ENCODE measurements around the gene WDR83.
A peak's percentile ranks its signal among the peaks of the same experiment; 100 is the strongest.
"Not testable (repeated sequence)": the region's sequence is repeated elsewhere in the genome, so short reads cannot be mapped to it uniquely, and the experiment has no call there.

The WDR83 gene, protein sequence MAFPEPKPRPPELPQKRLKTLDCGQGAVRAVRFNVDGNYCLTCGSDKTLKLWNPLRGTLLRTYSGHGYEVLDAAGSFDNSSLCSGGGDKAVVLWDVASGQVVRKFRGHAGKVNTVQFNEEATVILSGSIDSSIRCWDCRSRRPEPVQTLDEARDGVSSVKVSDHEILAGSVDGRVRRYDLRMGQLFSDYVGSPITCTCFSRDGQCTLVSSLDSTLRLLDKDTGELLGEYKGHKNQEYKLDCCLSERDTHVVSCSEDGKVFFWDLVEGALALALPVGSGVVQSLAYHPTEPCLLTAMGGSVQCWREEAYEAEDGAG

DNA sequence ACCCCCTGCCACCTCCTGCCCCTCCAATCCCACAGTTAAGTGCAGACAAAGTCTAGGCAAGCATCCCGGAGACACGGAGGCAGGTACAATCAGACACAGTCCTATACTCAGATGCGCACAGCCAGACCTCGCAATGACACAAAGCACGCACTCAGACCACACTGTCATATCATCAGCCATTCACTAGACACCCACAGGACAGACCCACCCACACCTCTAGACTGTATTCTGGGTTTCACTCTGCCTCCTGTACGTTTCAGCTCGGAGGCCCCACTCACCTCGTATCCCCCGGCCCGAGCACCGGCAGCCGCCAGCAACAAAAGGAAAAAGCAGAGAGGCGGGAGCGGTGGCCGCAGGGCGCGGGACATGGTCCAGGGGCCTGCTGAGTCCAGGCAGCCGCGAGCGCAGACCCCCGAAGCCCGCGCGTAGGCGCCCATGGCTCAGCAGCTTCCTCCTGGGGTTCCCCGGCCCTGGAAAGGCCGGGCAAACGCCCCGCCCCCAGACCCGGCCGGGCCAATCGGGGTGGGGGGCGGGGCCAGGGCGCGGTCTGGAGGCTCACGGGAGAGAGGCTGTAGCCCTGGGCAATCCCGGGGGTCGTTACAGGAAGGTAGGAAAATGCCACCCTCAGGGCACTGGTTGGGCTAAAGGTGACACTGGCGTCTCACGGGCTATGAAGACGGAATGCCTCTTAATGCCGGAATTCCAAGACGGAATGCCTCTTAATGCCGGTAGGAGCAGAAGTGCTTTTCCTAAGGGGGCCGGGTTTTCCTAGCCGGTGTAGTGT is at the start of gene WDR83, which contains the start of gene MAN2B1:
TSS of gene WDR83 (plus strand) at position 543 of the 784 bp plus-strand sequence. CDS start 2,984 bp downstream, outside the sequence.
TSS of gene MAN2B1 (minus strand) at position 478 of the 784 bp plus-strand sequence. CDS start at position 437, 41 bp downstream.
- peak; percentile 71 for DNase-seq

DNA sequence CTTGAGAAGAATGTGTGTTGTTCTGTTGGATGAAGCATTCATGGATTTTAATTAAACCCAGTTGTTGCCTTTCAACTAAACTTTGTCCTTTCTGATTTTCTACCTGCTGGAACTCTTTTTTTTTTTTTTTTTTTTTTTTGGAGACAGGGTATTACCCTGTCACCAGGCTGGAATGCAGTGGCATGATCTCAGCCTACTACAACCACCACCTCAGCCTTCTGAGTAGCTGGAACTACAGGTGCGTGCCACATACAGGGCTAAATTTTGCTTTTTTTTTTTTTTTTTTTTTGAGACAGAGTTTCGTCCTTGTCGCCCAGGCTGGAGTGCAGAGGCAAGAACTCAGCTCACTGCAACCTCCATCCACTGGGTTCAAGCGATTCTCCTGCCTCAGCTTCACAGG is 49.0 kb upstream of the WDR83 start:
- no peak for DNase-seq

DNA sequence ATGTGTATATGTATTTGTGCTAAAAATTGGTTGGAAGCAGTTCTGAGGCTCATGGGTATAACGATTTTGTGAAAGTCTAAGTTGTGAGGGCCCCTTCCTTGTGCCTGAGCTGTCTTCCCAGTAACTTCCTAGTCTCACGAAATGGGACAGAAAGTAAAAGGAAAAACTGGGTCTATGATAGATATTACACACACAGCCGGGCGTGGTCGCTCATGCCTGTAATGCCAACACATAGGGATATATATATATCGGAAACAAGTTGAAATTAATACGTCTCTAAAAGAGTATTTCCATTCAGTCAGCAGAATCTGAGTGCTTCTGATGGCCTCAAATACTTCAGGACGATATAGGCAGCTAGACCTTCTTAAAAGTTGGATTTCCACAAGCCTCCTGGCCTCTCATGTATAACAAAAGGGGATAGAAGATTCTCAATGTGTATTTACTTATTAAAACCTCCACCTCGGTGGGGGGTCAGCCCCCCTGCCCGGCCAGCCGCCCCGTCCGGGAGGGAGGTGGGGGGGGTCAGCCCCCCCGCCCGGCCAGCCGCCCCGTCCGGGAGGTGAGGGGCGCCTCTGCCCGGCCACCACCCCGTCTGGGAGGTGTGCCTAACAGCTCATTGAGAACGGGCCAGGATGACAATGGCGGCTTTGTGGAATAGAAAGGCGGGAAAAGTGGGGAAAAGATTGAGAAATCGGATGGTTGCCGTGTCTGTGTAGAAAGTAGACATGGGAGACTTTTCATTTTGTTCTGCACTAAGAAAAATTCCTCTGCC is 45.2 kb upstream of the WDR83 start:
- DNase-seq, result not testable (repeated sequence)

DNA sequence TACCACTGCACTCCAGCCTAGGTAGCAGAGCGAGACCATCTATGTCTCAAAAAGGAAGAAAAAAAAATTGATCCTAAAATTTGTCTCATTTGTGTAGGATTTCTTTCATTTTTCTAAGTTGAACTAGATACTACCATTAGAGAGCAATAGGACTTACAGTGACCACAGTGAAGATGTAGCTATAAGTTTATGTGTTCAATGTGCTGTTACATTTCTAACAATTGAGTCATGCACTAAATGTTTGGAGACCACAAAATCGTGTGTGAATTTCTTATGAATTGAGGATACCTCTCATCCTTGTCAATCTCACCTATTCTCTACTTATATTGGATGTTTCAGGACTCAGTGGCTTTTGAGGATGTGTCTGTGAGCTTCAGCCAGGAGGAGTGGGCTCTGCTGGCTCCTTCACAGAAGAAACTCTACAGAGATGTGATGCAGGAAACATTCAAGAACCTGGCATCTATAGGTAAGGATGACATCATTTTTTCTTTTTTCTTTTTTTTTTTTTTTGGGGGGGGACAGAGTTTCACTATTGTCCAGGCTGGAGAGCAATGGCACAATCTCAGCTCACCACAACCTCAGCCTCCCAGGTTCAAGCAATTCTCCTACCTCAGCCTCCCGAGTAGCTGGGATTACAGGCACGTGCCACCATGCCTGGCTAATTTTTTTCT is 43.1 kb upstream of the WDR83 start:
- DNase-seq, result no peak

DNA sequence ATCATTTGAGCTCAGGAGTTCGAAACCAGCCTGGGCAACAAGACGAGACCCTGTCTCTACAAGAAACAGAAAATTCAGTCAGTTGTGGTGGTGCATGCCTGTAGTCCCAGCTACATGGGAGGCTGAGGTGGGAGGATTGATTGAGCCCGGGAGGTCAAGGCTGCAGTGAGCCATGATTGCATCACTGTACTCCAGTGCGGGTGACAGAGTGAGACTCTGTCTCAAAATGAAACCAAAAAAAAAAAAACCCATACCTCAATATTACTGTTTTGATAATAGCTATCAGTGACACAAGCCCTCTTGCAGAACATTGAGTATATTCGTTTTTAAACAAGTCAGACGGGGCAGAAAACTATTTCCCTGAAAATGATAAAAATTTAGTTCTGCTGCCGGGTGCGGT is 39.6 kb upstream of the WDR83 start:
- DNase-seq, result no peak

DNA sequence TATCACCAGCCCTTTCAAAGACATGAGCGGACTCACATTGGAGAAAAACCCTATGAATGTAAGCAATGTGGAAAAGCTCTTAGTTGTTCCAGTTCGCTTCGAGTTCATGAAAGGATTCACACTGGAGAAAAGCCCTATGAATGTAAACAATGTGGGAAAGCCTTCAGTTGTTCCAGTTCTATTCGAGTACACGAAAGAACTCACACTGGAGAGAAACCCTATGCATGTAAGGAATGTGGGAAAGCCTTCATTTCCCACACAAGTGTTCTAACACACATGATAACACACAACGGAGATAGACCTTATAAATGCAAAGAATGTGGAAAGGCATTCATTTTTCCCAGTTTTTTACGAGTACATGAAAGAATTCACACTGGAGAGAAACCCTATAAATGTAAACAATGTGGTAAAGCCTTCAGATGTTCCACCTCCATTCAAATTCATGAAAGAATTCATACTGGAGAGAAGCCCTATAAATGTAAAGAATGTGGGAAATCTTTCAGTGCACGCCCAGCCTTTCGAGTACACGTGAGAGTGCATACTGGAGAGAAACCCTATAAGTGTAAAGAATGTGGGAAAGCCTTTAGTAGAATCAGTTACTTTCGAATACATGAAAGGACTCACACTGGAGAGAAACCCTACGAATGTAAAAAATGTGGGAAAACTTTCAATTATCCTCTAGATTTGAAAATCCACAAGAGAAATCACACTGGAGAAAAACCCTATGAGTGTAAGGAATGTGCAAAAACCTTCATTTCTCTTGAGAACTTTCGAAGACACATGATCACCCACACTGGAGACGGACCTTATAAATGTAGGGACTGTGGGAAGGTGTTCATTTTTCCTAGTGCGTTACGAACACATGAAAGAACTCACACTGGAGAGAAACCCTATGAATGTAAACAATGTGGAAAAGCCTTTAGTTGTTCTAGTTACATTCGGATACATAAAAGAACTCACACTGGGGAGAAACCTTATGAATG is 38.3 kb upstream of the WDR83 start:
- no peak for DNase-seq

DNA sequence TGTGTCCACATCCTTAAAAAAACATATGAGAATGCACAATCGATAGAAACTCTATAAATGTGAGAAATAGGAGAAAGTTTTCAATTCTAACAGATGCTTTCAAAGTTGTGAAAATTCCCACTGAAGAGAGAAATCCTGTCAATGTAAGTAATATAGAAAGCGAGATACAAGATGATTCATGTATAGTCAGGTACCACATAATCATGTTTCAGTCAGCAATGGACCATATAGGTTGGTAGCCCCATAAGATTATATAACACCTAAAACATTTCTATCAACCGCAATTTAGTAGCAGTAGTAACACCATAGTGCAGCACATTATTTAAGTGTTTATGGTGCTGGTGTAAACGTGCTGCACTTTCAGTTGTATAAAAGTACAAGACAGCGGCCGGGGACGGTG is 37.4 kb upstream of the WDR83 start:
- DNase-seq, result no peak

DNA sequence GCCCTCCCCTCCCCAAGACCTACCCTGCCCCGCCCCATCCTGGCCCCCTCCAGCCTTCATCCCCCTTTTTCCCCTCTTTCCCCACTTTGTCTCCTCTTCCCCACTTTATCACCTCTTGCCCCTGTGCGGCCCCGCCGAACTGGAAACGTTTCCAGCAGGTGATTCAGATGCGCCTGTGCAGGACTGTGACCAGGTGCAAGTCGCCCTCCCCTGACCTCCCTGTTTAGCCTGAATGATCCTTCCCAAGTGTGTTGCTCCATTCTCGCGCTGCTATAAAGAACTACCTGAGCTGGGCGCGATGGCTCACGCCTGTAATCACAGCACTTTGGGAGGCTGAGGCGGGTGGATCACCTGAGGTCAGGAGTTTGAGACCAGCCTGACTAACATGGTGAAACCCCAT is 30.0 kb upstream of the WDR83 start:
- no peak for DNase-seq

DNA sequence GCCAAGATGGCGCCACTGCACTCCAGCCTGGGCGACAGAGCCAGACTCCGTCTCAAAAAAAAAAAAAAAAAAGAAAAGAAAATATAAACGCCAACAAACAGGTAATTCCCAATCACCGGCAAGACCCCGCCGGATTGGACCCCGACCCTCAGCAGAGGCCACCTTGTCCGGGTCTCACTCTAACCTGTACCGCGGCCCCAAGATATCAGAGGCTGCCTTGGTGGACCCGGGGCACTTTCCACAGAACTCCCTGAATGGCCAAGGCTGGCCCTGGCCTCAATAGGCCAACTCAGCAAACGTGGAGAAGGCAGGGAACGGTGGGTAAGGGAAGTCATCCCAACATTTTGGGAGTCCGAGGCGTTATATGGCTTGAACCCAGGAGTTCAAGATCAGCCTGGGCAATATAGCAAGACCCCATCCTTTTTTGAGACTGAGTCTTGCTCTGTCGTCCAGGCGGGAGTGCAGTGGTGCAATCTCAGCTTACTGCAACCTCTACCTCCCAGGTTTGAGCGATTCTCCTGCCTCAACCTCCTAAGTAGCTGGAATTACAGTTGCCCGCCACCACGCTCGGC is 27.9 kb upstream of the WDR83 start:
- DNase-seq, result no peak

DNA sequence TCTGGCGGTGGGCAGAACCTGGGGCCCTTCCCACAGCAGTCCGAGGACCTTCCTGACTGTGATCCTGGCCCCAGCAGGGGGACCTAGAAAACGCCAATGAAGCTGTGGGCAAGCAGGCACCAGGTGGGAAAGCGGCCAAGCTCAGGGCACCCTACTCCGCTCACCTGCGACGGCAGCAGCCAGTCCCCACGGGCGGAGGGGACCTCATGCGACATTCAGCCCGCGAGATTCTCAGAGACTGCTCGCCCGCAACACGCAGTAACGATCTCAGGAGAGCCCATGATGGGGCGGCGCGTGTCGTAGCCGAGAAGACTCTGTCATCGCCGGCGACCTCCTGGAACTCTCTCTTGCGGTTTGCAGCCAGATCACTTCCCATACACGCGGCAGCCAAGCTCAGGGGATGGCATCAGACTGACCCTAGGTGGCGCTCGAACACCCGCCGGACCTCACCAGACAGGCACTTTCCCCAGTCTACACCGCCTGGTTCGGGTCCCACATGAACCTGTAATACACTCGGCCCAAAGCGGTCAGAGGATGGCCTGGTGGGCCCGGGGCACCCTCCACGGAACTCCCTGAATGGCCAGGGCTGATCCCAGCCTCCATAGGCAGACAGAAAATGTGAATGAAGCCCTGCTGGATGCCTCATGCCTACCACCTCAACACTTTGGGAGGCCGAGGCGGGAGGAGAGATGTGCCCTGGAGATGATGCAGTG is 26.6 kb upstream of the WDR83 start:
- DNase-seq, result peak; percentile 89 to 94

DNA sequence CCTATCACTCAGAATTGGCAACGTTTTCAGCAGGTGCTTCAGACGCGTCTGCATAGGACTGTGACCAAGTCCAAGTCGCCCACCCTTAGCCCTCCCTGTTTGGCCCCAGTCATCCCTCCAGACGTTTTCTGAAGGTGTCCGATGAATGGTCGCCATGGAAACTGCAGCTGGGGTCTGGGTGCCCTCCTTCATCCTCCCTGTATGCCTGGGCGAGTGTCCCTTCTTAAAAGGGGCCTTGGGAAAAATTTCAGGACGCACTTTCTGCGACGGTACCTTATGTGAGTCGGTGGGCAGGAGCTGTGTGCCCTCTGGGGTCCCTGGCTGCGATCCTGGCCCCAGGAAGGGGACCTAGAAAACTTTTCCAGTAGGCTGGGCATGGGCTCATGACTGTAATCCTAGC is 25.2 kb upstream of the WDR83 start:
- DNase-seq, result no peak

DNA sequence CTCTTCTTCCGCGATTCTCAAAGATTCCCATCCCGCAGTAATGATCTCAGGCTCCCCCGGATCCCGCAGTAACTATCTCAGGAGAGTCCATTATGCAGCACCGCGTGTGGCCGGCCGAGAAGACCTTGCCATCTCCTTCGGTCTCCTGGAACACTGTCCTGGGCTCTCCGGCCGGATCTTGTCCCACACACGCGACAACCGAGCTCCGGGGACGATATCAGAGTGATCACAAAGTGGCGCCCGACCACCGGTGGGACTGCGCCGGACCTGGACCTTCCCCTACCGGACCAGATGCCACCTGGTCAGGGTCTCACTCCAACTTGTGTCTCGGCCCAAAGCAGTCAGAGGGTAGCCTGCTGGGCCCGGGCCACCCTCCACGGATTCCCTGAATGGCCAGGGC is 24.1 kb upstream of the WDR83 start:
- DNase-seq, result no peak

DNA sequence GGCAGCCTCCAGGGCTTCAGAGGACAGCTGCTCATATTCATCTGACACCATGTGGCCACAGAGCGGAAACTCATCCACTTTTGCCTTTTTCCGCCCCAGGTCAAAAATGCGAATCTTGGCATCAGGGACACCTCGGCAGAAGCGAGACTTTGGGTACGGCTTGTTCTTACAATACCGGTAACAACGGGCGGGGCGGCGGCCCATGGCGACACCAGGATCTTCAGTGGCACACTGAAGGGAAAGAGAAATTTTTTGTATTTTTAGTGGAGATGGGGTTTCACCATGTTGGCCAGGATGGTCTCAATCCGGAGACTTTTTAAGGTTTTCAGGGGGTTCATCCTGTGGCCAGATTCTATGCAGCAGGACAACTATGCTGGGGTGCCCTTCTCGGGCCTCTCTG is 22.9 kb upstream of the WDR83 start:
- not testable (repeated sequence) for DNase-seq

DNA sequence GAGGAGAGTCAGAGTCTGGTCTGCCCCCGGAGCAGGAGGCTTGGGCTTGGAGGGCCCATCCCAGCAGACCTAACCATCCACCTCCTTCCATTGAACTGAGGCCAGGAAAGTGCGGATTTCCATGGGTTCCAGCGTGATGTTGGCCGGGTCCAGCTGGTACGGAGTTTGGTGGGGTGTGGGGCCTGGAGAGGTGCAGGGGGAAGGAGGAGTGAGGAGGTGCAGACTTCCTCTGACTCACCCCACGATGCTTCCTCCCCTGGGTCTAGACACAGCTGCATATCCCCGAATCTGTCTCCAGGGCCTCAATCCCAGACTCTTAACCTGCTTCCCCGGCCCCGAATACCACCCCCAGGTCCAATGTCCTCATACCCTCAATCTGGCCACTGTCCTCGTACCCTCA is 20.1 kb upstream of the WDR83 start:
- no peak for DNase-seq

DNA sequence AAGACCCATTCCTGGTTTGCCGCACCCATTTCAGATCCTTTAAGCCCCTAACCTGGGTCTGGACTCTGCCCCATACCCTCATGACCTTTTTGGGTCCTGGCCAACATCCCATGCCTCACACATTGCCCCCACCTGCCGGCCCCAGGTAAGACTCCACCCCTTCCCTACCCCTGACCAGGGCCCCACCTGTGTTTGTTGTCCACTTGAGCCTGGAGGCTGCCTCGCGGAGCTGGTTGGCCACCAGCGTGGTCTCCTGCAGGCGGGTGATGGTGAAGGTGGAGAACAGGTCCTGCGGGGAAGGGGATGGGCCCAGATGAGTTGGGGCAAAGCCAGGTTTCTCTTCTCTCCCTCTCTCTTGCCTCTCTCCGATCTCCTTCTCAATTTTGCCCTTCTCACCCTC is 19.6 kb upstream of the WDR83 start:
- no peak for DNase-seq

DNA sequence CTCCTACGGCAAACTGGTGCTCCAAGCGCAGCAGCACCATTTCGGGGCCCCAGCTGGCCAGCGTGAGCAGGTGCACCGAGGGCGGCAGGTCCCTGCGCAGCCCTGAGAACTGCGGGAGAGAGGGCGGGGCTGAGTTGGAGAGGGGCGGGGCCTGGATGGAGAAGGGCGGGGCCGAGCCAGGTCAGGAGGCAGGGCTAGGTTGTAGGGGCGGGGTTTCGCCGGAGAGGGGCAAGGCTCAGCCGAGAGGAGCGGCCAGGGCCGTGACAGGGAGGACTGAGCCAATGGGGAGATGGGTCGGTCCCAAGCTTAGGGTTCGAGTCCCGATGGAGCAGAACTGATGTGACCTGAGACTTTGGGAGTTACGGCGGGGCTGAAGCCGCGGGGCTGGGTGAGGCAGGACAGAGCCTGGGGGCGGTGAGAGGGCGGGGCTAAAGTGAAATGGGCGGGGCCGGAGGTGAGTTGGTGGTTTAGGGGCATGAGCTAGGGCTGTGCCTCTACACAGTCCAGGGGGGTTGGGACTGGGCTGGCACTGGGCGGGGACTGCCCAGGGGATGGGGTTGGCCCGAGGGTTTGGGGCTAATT is 19.0 kb upstream of the WDR83 start:
- no peak for DNase-seq

DNA sequence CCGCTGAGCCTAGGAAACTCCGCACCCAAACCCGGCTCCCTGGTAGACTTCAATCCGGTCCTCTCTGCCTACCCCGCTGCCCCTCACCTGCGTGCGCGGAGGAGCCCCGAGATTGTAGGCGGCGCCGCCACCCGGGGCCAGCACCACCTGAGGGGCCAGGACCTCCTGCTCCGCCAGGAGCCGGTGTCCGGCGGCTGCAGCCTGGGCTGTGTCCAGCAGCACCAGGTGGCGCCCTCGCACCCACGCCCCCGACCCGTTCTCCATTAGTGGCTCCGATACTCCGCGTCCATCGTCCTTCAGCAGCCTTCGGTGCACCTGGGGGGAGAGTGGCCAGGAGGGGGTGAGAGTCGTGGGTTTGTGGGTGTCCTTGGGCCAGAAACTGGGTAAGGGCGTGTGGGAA is 18.5 kb upstream of the WDR83 start:
- DNase-seq, result no peak

DNA sequence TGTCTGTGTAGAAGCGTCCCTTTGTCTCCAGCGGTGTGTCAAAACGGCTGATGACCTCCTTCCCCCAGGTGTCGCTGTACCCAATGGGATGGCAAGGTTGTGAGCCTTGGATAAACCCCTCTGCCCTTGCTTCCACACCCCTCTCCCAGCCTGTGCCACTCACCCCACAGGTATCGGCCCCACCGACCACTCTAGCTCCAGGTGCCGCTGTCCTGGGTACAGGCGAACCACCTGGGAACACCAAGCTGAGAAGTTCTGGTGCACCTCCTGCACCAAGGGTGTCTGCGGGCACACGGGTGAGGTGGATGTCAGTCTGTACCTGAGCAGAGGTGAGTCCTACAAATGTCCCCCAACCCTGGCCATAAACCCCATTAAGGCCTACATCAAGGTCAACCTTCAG is 16.7 kb upstream of the WDR83 start:
- DNase-seq, result no peak

DNA sequence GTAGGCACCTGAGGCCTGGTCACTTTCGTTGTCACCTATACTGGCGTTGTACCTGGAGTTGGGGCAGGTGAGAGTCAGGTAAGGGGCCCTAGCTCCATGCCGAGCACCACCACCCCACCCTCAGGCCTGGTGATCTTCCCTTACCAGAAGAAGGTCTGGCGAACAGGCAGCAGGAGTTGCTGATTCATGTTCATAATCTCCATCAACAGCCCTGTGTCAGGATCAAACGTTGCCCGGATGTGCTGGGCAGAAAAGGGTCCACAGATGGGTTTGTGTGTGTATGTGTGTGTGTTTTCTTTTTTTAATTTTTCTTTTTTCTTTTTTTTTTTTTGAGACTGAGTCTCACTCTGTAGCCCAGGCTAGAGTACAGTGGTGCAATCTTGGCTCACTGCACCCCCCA is 14.4 kb upstream of the WDR83 start:
- no peak for DNase-seq

DNA sequence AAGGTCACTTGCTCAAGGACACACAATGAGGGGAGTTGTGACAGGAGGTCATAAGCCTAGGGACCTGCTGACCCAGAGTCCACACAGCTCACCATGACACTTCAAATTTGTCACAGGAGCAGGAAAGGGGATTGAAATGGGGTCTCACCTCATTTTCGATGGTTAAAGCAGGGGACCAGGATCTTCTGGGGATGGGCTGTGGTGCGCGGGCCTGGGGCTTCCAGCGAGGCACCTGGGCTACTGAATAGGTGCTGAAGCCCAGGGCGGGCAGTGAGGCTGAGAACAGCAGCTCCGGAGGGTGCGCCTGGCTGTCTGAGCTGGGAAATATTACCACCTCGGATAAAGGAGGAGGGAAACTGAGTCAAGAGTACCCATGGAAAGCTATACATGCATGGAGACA is 11.1 kb upstream of the WDR83 start:
- DNase-seq, result no peak

Data from Kasumi-1 (cell line).